H9 (cell line): ENCODE data around the gene RAB11FIP4. TPM values are rescaled to one million over a fixed set of nuclear protein-coding genes. Genes with fewer than 3 reads are reported as not detected.

Experiments
- DNase-seq: peaks from one replicate; pipeline ENCODE4 v3.0.0-alpha.2; 2017
- H2AFZ ChIP-seq: one replicate; pipeline ENCODE4 v1.6.1; 2013; ENCODE audit warnings: mild to moderate bottlenecking, low read length, control low read depth, moderate library complexity
- H2AK5ac ChIP-seq: 2 replicates; pipeline ENCODE4 v1.6.1; 2013; ENCODE audit warnings: low read length, control low read depth, mixed read lengths; ENCODE audit not compliant: insufficient read length
- H2BK120ac ChIP-seq: one replicate; pipeline ENCODE4 v1.6.1; 2013; ENCODE audit warnings: low read depth, mild to moderate bottlenecking, low read length, control low read depth, inconsistent platforms; ENCODE audit not compliant: poor library complexity, severe bottlenecking
- H2BK12ac ChIP-seq: 2 replicates; pipeline ENCODE4 v1.6.1; 2013; ENCODE audit warnings: low read length, control low read depth, mixed read lengths, low read depth; ENCODE audit not compliant: insufficient read length
- H2BK15ac ChIP-seq: 2 replicates; pipeline ENCODE4 v1.6.1; 2013; ENCODE audit warnings: low read depth, low read length, control low read depth
- H2BK20ac ChIP-seq: one replicate; pipeline ENCODE4 v1.6.1; 2013; ENCODE audit warnings: low read depth, mild to moderate bottlenecking, low read length, control low read depth, inconsistent platforms; ENCODE audit not compliant: poor library complexity, severe bottlenecking
- H2BK5ac ChIP-seq: 2 replicates; pipeline ENCODE4 v1.6.1; 2013; ENCODE audit warnings: low read length, control low read depth, mixed read lengths; ENCODE audit not compliant: insufficient read length
- H3K14ac ChIP-seq: 2 replicates; pipeline ENCODE4 v1.6.1; 2013; ENCODE audit warnings: low read length, control low read depth; ENCODE audit not compliant: insufficient read depth
- H3K18ac ChIP-seq: 2 replicates; pipeline ENCODE4 v1.6.1; 2013; ENCODE audit warnings: low read depth, mild to moderate bottlenecking, mixed read lengths, low read length, control low read depth; ENCODE audit not compliant: insufficient read length
- H3K23ac ChIP-seq: 2 replicates; pipeline ENCODE4 v1.6.1; 2013; ENCODE audit warnings: low read length, control low read depth, mixed read lengths, low read depth; ENCODE audit not compliant: insufficient read length
- H3K23me2 ChIP-seq: 2 replicates; pipeline ENCODE4 v1.6.1; 2013; ENCODE audit warnings: low read depth, mild to moderate bottlenecking, mixed read lengths, low read length, control low read depth; ENCODE audit not compliant: insufficient read length, poor library complexity, severe bottlenecking
- H3K27ac ChIP-seq: 2 replicates; pipeline ENCODE4 v1.5.1; 2013; ENCODE audit warnings: low read length, control low read depth, mixed read lengths, low read depth; ENCODE audit not compliant: insufficient read length
- H3K27me3 ChIP-seq: 2 replicates; pipeline ENCODE4 v1.6.1; 2013; ENCODE audit warnings: low read length, control low read depth, inconsistent platforms; ENCODE audit not compliant: insufficient read depth
- H3K4ac ChIP-seq: 2 replicates; pipeline ENCODE4 v1.6.1; 2013; ENCODE audit warnings: low read depth, mild to moderate bottlenecking, control low read depth, inconsistent platforms, low read length, moderate library complexity
- H3K4me1 ChIP-seq: 2 replicates; pipeline ENCODE4 v1.6.1; 2013; ENCODE audit warnings: low read length, control low read depth, inconsistent platforms; ENCODE audit not compliant: insufficient read depth
- H3K4me2 ChIP-seq: 2 replicates; pipeline ENCODE4 v1.6.1; 2013; ENCODE audit warnings: low read length, control low read depth, mixed read lengths; ENCODE audit not compliant: insufficient read length, insufficient read depth
- H3K56ac ChIP-seq: 2 replicates; pipeline ENCODE4 v1.6.1; 2013; ENCODE audit warnings: low read depth, mild to moderate bottlenecking, mixed read lengths, low read length, control low read depth; ENCODE audit not compliant: insufficient read length
- H3K79me1 ChIP-seq: 2 replicates; pipeline ENCODE4 v1.6.1; 2013; ENCODE audit warnings: low read depth, mild to moderate bottlenecking, moderate library complexity, low read length, control low read depth, inconsistent platforms; ENCODE audit not compliant: insufficient read depth, poor library complexity, severe bottlenecking
- H3K79me2 ChIP-seq: 2 replicates; pipeline ENCODE4 v1.6.1; 2013; ENCODE audit warnings: low read length, control low read depth, inconsistent platforms; ENCODE audit not compliant: insufficient read depth
- H3K9ac ChIP-seq: 2 replicates; pipeline ENCODE4 v1.6.1; 2013; ENCODE audit warnings: low read length, control low read depth, mixed read lengths; ENCODE audit not compliant: insufficient read length; ENCODE audit errors: extremely low read depth
- H3K9me3 ChIP-seq: one replicate; pipeline ENCODE4 v1.6.1; 2013; ENCODE audit warnings: low read depth, low read length, inconsistent platforms; ENCODE audit not compliant: control insufficient read depth
- H3T11ph ChIP-seq: one replicate; pipeline ENCODE4 v1.6.1; 2013; ENCODE audit warnings: mild to moderate bottlenecking, low read length, control low read depth, inconsistent platforms
- H4K20me1 ChIP-seq: one replicate; pipeline ENCODE4 v1.6.1; 2013; ENCODE audit not compliant: control insufficient read depth, insufficient read length, insufficient read depth
- H4K5ac ChIP-seq: 2 replicates; pipeline ENCODE4 v1.6.1; 2013; ENCODE audit warnings: low read depth, mild to moderate bottlenecking, mixed read lengths, low read length, control low read depth; ENCODE audit not compliant: insufficient read length
- H4K8ac ChIP-seq: replicated peaks from 2 replicates; pipeline ENCODE4 v1.6.1; 2013; ENCODE audit warnings: low read length, control low read depth, mixed read lengths, low read depth; ENCODE audit not compliant: insufficient read length
- H4K91ac ChIP-seq: 2 replicates; pipeline ENCODE4 v1.6.1; 2013; ENCODE audit warnings: low read depth, mild to moderate bottlenecking, moderate library complexity, mixed read lengths, low read length, control low read depth; ENCODE audit not compliant: insufficient read length
- H3K27ac Mint-ChIP-seq, 3 experiments: 2 replicates in 2 of 3; 3 replicates in 1 of 3; pipeline ENCODE4 v1.8.0; 2020 to 2021; ENCODE audit warnings: mixed read lengths in 3 of 3, mild to moderate bottlenecking in 1 of 3, moderate library complexity in 1 of 3
- H3K27me3 Mint-ChIP-seq: 2 replicates; pipeline ENCODE4 v1.8.0; 2021; ENCODE audit warnings: low read depth, mild to moderate bottlenecking, moderate library complexity, mixed read lengths
- H3K36me3 Mint-ChIP-seq, 3 experiments: 2 replicates in 2 of 3; 3 replicates in 1 of 3; pipeline ENCODE4 v1.8.0; 2020 to 2021; ENCODE audit warnings: low read depth in 3 of 3, mixed read lengths in 3 of 3; ENCODE audit not compliant: insufficient read depth in 1 of 3
- H3K4me1 Mint-ChIP-seq, 2 experiments: 2 replicates each; pipeline ENCODE4 v1.8.0; 2020; ENCODE audit warnings: mixed read lengths in 2 of 2
- H3K4me3 Mint-ChIP-seq, 2 experiments: 2 replicates in 1 of 2; 3 replicates in 1 of 2; pipeline ENCODE4 v1.8.0; 2020 to 2021; ENCODE audit warnings: mild to moderate bottlenecking in 2 of 2, mixed read lengths in 2 of 2, moderate library complexity in 1 of 2
- H3K9me3 Mint-ChIP-seq, 2 experiments: 2 replicates in 1 of 2; 3 replicates in 1 of 2; pipeline ENCODE4 v1.8.0; 2020; ENCODE audit warnings: mild to moderate bottlenecking in 2 of 2, mixed read lengths in 2 of 2, moderate library complexity in 1 of 2
- CTCF ChIP-seq: fragments of 200-600 bp; sonication (generic); conservative IDR thresholded peaks from 3 replicates; pipeline ENCODE4 v1.8.0; 2021; ENCODE audit warnings: antibody characterized with exemption, mild to moderate bottlenecking
- WGBS: extraction: QIAGEN DNeasy Blood & Tissue Kit; methylation state at CpG from one replicate; pipeline ENCODE4 v1.1.7; 2013; ENCODE audit warnings: missing lambda C conversion rate, low lambda C conversion rate, mixed read lengths; ENCODE audit not compliant: insufficient read length; ENCODE audit errors: extremely low coverage; 5-methylcytosine and 5-hydroxymethylcytosine counted together
- total RNA-seq: library from RNA; stranded (reverse); gene quantifications from 2 replicates; pipeline ENCODE4 v1.2.1, GENCODE V29; 2021

Gene RAB11FIP4
- total RNA-seq, 1 experiment from 2014 or later = 25.7 TPM

GRCh38 chr17:31564883-31565301 is 173.4 kb downstream of the RAB11FIP4 start:
- Histone ChIP-seq H3K79me2 (no peaks in the 10 kb centered on the region; the same call in 1 of the 2 replicates), H4K5ac (no peak overlapping the region), H3K27ac (no peak overlapping the region), H3K18ac (no peak overlapping the region), H2BK15ac (no peak overlapping the region), H3T11ph (no peak overlapping the region), H2BK12ac (no peak overlapping the region), H4K20me1 (no peaks in the 10 kb centered on the region), H2BK20ac (no peak overlapping the region), H4K8ac (no peak overlapping the region), H2BK120ac (no peak overlapping the region), H3K9me3 (no peaks in the 10 kb centered on the region), H3K23me2 (peaks cover 3% of the 10 kb centered on the region), H3K27me3 (peaks cover 4% of the 10 kb centered on the region; the same call in 1 of the 2 replicates), H3K4ac (no peak overlapping the region), H3K23ac (no peak overlapping the region), H3K14ac (no peak overlapping the region), H3K4me2 (no peak overlapping the region), H3K4me1 (peaks cover 9% of the 10 kb centered on the region; the same call in 1 of the 2 replicates), H4K91ac (no peak overlapping the region), H2AFZ (no peak overlapping the region), H2BK5ac (no peak overlapping the region), H3K9ac (no peak overlapping the region), H2AK5ac (no peak overlapping the region), H3K56ac (no peak overlapping the region), H3K79me1 (no peaks in the 10 kb centered on the region)
- Mint-ChIP-seq H3K9me3 (no peaks in the 10 kb centered on the region), H3K4me3 (no peak overlapping the region), H3K36me3 (no peaks in the 10 kb centered on the region; a peak in 1 of 7 replicates), H3K27me3 (peaks cover 27% of the 10 kb centered on the region), H3K4me1 (peaks cover 37 to 44% of the 10 kb centered on the region in 2 experiments), H3K27ac (no peak overlapping the region)
- peak; percentile 71 for DNase-seq
- TF ChIP-seq CTCF = no peak
- no CpG with 5 or more reads among the region's 6 CpGs for WGBS
